Nucleus accumbens (tissue), 56 donors: ENCODE data around the gene RASA3.

Experiments
- DNase-seq, 56 donors: peaks; one replicate each; lab custom pipeline; 2025; lab: John Stamatoyannopoulos, UW

RASA3 gene

GRCh38 chr13:113930671-113931637 lies 201.5 kb downstream of the RASA3 start:
- no peak for DNase-seq

- no peak for DNase-seq
Observed at GRCh38 chr13:113929628-113930615, 202.5 kb downstream of the RASA3 start.

GRCh38 chr13:113928685-113929627 lies 203.5 kb downstream of the RASA3 start:
- DNase-seq, result peak in 39 of 56 donors; percentile 8 to 73 (median 45)
